ENCODE data around the gene ABCC11. TPM values are rescaled to one million over a fixed set of nuclear protein-coding genes. Genes with fewer than 3 reads are reported as not detected.

ABCC11 gene
- total RNA-seq, 4 donors from 2014 or later = 0.13 to 1.4 (median 0.36) TPM

GRCh38 chr16:48217708-48218107, 29.6 kb downstream of the ABCC11 start:
- 85% methylated on average over 2 of the region's 2 CpGs for WGBS
- Histone ChIP-seq H3K27me3 (no peaks in the 10 kb centered on the region), H3K27ac (no peak overlapping the region), H3K4me1 (no peaks in the 10 kb centered on the region), H3K4me3 (no peak overlapping the region), H3K9me3 (no peaks in the 10 kb centered on the region), H3K36me3 (no peaks in the 10 kb centered on the region)
- no peak for TF ChIP-seq CTCF (IDR thresholded peaks at IDR 0.05)
- no peak for TF ChIP-seq POLR2A (IDR thresholded peaks at IDR 0.05)
- TF ChIP-seq POLR2AphosphoS5 (IDR thresholded peaks at IDR 0.05) = no peak
- no peak for TF ChIP-seq EP300 (IDR thresholded peaks at IDR 0.05)
- no peak for DNase-seq (ENCODE audit: low spot score in 2 of 2)

GRCh38 chr16:48215738-48216137, 31.6 kb downstream of the ABCC11 start:
- no peaks in the 10 kb centered on the region for H3K27me3 ChIP-seq
- WGBS = 93% methylated on average over 6 of the region's 6 CpGs

DNA sequence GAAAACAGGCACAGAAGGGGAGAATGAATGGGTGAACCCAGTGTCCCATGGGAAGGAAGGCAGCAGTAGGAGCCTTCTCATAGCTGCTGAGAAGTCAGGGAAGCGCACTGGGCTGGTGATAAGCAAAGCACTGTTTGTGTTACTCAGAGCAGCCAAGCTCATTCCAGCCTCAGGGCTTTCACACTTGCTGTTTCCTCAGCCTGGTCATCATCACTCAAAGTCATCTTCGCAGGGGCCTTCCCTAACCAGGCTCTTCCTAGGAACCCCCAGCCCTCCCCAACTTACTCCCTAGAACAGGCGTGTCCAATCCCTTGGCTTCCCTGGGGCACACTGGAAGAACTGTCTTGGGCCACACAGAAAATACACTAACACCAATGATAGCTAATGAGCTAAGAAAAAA, 35.3 kb downstream of the ABCC11 start:
- no peak for DNase-seq (ENCODE audit: low spot score in 2 of 2)
- TF ChIP-seq POLR2A (IDR thresholded peaks at IDR 0.05) = no peak
- no peak for TF ChIP-seq POLR2AphosphoS5 (IDR thresholded peaks at IDR 0.05)
- TF ChIP-seq EP300 (IDR thresholded peaks at IDR 0.05) = no peak
- TF ChIP-seq CTCF (IDR thresholded peaks at IDR 0.05) = no peak
- no peak overlapping the region for H3K4me3 ChIP-seq
- H3K4me1 ChIP-seq = no peaks in the 10 kb centered on the region
- H3K9me3 ChIP-seq = no peaks in the 10 kb centered on the region
- no peaks in the 10 kb centered on the region for H3K27me3 ChIP-seq
- H3K36me3 ChIP-seq = no peaks in the 10 kb centered on the region
- H3K27ac ChIP-seq = no peak overlapping the region
- WGBS = 76% methylated on average over 3 of the region's 3 CpGs

More at GRCh38 chr16:48215738-48216137, 31.6 kb downstream of the ABCC11 start:
- TF ChIP-seq POLR2A (IDR thresholded peaks at IDR 0.05) (no peak), EP300 (IDR thresholded peaks at IDR 0.05) (no peak), CTCF (IDR thresholded peaks at IDR 0.05) (no peak), POLR2AphosphoS5 (IDR thresholded peaks at IDR 0.05) (no peak)
- Histone ChIP-seq H3K27ac (no peak overlapping the region), H3K4me1 (no peaks in the 10 kb centered on the region), H3K9me3 (no peaks in the 10 kb centered on the region), H3K4me3 (no peak overlapping the region), H3K36me3 (no peaks in the 10 kb centered on the region)
- DNase-seq (ENCODE audit: low spot score in 2 of 2) = no peak

DNA sequence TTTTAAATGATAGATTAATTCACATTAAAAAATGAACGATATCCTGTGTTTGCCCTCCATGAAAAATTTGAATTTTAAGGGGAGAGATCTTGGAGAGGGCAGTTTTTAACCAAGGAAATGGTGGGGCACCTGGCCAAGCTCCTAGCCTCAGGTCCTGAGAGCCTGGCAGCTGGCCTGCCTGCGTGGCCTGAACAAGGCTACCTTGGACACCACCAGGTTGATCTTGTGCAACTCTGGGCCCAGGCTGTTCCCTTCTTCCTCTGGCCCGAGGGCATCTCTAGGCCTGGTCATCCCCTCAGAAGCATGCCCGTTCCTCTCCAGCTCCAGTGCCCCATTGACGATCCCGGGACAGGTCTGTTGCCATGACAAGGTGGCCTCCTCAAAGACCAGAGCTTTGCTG, 36.6 kb downstream of the ABCC11 start:
- H3K4me3 ChIP-seq = no peak overlapping the region
- H3K9me3 ChIP-seq = no peaks in the 10 kb centered on the region
- TF ChIP-seq POLR2A (IDR thresholded peaks at IDR 0.05) = no peak
- no peak for TF ChIP-seq POLR2AphosphoS5 (IDR thresholded peaks at IDR 0.05)
- no peak for TF ChIP-seq EP300 (IDR thresholded peaks at IDR 0.05)
- no peak for TF ChIP-seq CTCF (IDR thresholded peaks at IDR 0.05)
- no peak overlapping the region for H3K27ac ChIP-seq
- no peak for DNase-seq (ENCODE audit: low spot score in 2 of 2)
- WGBS = 71% methylated on average over 6 of the region's 6 CpGs
- no peaks in the 10 kb centered on the region for H3K4me1 ChIP-seq
- no peaks in the 10 kb centered on the region for H3K27me3 ChIP-seq
- H3K36me3 ChIP-seq = no peaks in the 10 kb centered on the region

DNA sequence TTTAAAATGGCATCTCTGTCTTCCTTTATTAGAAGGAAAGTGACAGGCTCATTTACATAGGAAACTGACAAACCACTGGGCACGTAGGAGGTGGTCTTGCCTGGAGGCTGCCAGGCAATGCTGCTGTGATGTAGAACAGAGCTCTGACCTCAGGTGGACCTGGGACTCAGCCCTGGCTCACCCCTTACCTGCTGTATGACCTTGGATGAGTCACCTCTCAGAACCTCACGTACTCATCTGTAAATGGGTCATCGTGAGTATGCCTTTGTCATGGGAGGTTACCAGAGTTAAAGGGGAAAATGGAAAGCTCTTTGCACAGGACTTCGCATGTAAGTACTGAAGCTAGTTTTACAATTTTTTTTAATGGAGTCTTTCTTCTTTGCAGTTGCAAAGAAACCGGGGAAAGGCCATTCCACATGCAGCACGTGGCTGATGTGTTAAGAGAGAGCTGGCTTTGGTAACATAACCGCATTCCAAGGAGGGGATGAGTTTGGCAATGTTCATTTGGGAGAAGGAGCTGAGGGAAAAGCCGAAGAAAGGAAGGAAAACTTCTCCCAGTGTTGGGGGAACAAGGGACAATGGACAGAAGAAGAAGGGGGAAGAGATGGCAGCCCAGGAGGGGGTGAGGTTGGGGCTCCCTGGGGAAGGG, 40.6 kb downstream of the ABCC11 start:
- Histone ChIP-seq H3K9me3 (no peaks in the 10 kb centered on the region), H3K36me3 (no peaks in the 10 kb centered on the region), H3K4me1 (no peaks in the 10 kb centered on the region), H3K27me3 (no peaks in the 10 kb centered on the region), H3K27ac (no peak overlapping the region), H3K4me3 (no peak overlapping the region)
- 51% methylated on average over 8 of the region's 8 CpGs for WGBS
- DNase-seq (ENCODE audit: low spot score in 2 of 2) = no peak
- TF ChIP-seq EP300 (IDR thresholded peaks at IDR 0.05) = no peak
- TF ChIP-seq POLR2AphosphoS5 (IDR thresholded peaks at IDR 0.05) = no peak
- no peak for TF ChIP-seq CTCF (IDR thresholded peaks at IDR 0.05)
- no peak for TF ChIP-seq POLR2A (IDR thresholded peaks at IDR 0.05)

All from suprapubic skin (tissue), 4 donors.